GM23248 (cell line): Measurements from ENCODE around the gene NCKAP1. TPM values are rescaled to one million over a fixed set of nuclear protein-coding genes. Genes with fewer than 3 reads are reported as not detected.

Experiments
- DNase-seq: peaks from one replicate; pipeline ENCODE4 v3.0.0-alpha.2; 2015
- H2AFZ ChIP-seq: fragments of 200-600 bp; sonication (generic); 2 replicates; pipeline ENCODE4 v1.6.1; 2016; ENCODE audit warnings: antibody characterized with exemption
- H3F3A ChIP-seq: fragments of 200-600 bp; sonication (generic); 2 replicates; pipeline ENCODE4 v1.6.1; 2016; ENCODE audit warnings: mild to moderate bottlenecking, antibody characterized with exemption, mixed run types; ENCODE audit not compliant: insufficient read depth
- H3K27ac ChIP-seq: fragments of 200-600 bp; sonication (generic); 2 replicates; pipeline ENCODE4 v1.5.1; 2016; ENCODE audit warnings: mild to moderate bottlenecking
- H3K27me3 ChIP-seq: fragments of 200-600 bp; sonication (generic); replicated peaks from 2 replicates; pipeline ENCODE4 v1.6.1; 2016; ENCODE audit warnings: mild to moderate bottlenecking; ENCODE audit not compliant: insufficient read depth
- H3K36me3 ChIP-seq: fragments of 200-600 bp; sonication (generic); 2 replicates; pipeline ENCODE4 v1.6.1; 2016; ENCODE audit warnings: low read depth, mild to moderate bottlenecking
- H3K4me1 ChIP-seq: fragments of 200-600 bp; sonication (generic); 2 replicates; pipeline ENCODE4 v1.6.1; 2016; ENCODE audit warnings: mild to moderate bottlenecking; ENCODE audit not compliant: insufficient read depth
- H3K4me2 ChIP-seq: fragments of 200-600 bp; sonication (generic); one replicate; pipeline ENCODE4 v1.6.1; 2016; ENCODE audit warnings: mild to moderate bottlenecking; ENCODE audit not compliant: unreplicated experiment
- H3K4me3 ChIP-seq: fragments of 200-600 bp; sonication (generic); 2 replicates; pipeline ENCODE4 v1.5.1; 2016; ENCODE audit warnings: mild to moderate bottlenecking
- H3K79me2 ChIP-seq: fragments of 200-600 bp; sonication (generic); 2 replicates; pipeline ENCODE4 v1.6.1; 2016; ENCODE audit warnings: mild to moderate bottlenecking; ENCODE audit not compliant: insufficient read depth
- H3K9ac ChIP-seq: fragments of 200-600 bp; sonication (generic); 2 replicates; pipeline ENCODE4 v1.6.1; 2016; ENCODE audit warnings: mild to moderate bottlenecking
- H3K9me2 ChIP-seq: fragments of 200-600 bp; sonication (generic); 2 replicates; pipeline ENCODE4 v1.6.1; 2016; ENCODE audit warnings: mixed run types, mild to moderate bottlenecking, moderate library complexity; ENCODE audit not compliant: insufficient read depth
- H3K9me3 ChIP-seq: fragments of 200-600 bp; sonication (generic); one replicate; pipeline ENCODE4 v1.6.1; 2017; ENCODE audit warnings: low read depth
- H4K20me1 ChIP-seq: fragments of 200-600 bp; sonication (generic); 2 replicates; pipeline ENCODE4 v1.6.0; 2016; ENCODE audit not compliant: insufficient read depth
- EZH2 ChIP-seq: fragments of 200-600 bp; sonication (generic); IDR thresholded peaks from 2 replicates; pipeline ENCODE4 v1.6.1; 2018; ENCODE audit warnings: antibody characterized with exemption, mild to moderate bottlenecking; ENCODE audit not compliant: insufficient read depth, poor library complexity, severe bottlenecking
- EZH2phosphoT487 ChIP-seq: fragments of 200-600 bp; sonication (generic); IDR thresholded peaks from 2 replicates; pipeline ENCODE4 v1.6.1; 2018; ENCODE audit warnings: antibody characterized with exemption, moderate library complexity, mild to moderate bottlenecking, low read depth; ENCODE audit not compliant: insufficient read depth
- WGBS, 2 experiments: methylation state at CpG; one replicate each; pipeline ENCODE4 v1.1.6; 2015 to 2017; ENCODE audit warnings: low lambda C conversion rate in 2 of 2, low coverage in 1 of 2; ENCODE audit errors: missing lambda C conversion rate in 2 of 2; 5-methylcytosine and 5-hydroxymethylcytosine counted together
- in situ Hi-C: fragments of 300-500 bp; cut with MboI; formaldehyde crosslinking; loops from 2 replicates; pipeline ENCODE4 v1.15.0; 2020
- polyA plus RNA-seq: library from polyadenylated mRNA; unstranded; fragments of >200 nt; fragmentation: Nextera tagmentation; extraction: Ambion mirVana; gene quantifications from 2 replicates; pipeline ENCODE4 v1.2.1, GENCODE V29; 2016
- small RNA-seq: library from RNA; depleted of rRNA; stranded (forward); fragments of <200 nt; gene quantifications from one replicate; pipeline ENCODE3, GENCODE V24; 2014; ENCODE audit warnings: low read depth, low replicate concordance
- total RNA-seq: library from RNA; depleted of rRNA; stranded (reverse); fragments of >200 nt; shearing (Covaris generic); gene quantifications from 2 replicates; pipeline ENCODE4 v1.2.3, GENCODE V29; 2014; rRNA removed

Gene NCKAP1
- total and polyA plus RNA-seq, 2 experiments from 2014 or later: 58.9 to 201 TPM

- Histone ChIP-seq H4K20me1 (no peaks in the 10 kb centered on the region), H3K36me3 (no peaks in the 10 kb centered on the region), H3K4me3 (no peak overlapping the region), H3F3A (no peaks in the 10 kb centered on the region), H3K9ac (no peak overlapping the region), H3K9me3 (no peaks in the 10 kb centered on the region), H3K27ac (no peak overlapping the region), H3K4me1 (no peaks in the 10 kb centered on the region), H3K27me3 (peaks cover 3% of the 10 kb centered on the region; the same call in 1 of the 2 replicates), H2AFZ (no peak overlapping the region), H3K4me2 (no peak overlapping the region), H3K79me2 (no peaks in the 10 kb centered on the region), H3K9me2 (no peaks in the 10 kb centered on the region)
- 95 to 98% methylated on average over 2 of the region's 2 CpGs for WGBS, 2 experiments
- DNase-seq: no peak
- TF ChIP-seq EZH2 (no peak), EZH2phosphoT487 (no peak)
- in situ Hi-C loops: no loop called here
These were observed 177.4 kb downstream of the NCKAP1 start for GRCh38 chr2:182860858-182861257.

Small RNA genes within 50 kb of the gene (small RNA-seq; reads per million reads assigned to genes)
- not detected for gene RF00019
- gene RF00599: not detected
- gene RNU6-1122P: not detected

Other genes starting within 250 kb of the NCKAP1 start
- gene FRZB, start 171.8 kb downstream of the NCKAP1 start, total RNA-seq: 0.32 TPM in 1 of 2 replicates, not detected in the other
- gene FRZB, start 171.8 kb downstream of the NCKAP1 start, polyA plus RNA-seq: 0.08 TPM in 1 of 2 replicates, not detected in the other
- 2.3 and 5.3 TPM in 2 replicates for gene DUSP19, start 40.3 kb upstream of the NCKAP1 start, total RNA-seq
- 1.1 and 1.8 TPM in 2 replicates for gene DUSP19, start 40.3 kb upstream of the NCKAP1 start, polyA plus RNA-seq
- 8.5 and 12.9 TPM in 2 replicates for gene NUP35, start 86.0 kb upstream of the NCKAP1 start, total RNA-seq
- gene NUP35, start 86.0 kb upstream of the NCKAP1 start, polyA plus RNA-seq: 10.9 and 11.3 TPM in 2 replicates